GM18499 (cell line): ENCODE data around the gene RPL28.

Experiments
- ATAC-seq: cut with Tn5 transposase; IDR thresholded peaks from one replicate; pipeline ENCODE4 v1.9.1; 2021; ENCODE audit warnings: moderate number of reproducible peaks; ENCODE audit not compliant: insufficient read depth, unreplicated experiment

RPL28 gene

DNA sequence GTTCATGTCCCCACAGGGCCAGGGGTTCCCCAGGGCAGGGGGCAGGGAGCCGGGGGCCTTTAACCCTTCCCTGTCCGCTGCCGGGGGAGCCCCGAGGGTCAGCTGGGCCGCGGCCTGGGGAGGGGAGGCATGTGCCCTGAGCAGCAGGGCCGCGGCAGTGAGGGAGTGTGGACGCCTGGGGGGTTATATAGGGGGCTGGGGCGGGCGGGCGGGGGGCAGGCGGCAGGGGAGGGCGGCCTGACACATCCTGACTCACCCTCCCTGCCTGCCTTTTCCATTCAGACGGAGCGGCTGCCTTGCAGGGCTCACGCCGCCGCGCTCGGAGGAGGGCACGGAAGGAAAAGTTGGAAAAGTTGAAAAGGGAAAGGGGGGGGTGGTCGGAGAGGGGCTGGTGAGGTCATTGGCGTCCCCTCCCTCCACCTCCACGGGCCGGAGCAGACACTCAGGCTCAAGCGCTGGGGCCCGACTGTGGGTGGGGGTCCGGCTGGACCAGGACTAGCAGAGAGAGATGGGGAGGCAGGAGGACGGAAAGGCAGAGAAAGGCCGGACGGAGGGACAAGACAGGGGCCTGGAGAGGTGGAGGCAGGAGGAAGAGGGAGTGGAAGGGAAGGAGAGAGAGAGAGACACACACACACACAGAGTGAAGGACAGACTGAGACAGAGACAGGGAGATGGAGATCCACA lies 15.3 kb upstream of the RPL28 start, which contains the start of gene IL11:
TSS of gene IL11 (minus strand) at position 159 of the 684 bp plus-strand sequence. CDS start at position 6, 153 bp downstream.
- no peak for ATAC-seq

DNA sequence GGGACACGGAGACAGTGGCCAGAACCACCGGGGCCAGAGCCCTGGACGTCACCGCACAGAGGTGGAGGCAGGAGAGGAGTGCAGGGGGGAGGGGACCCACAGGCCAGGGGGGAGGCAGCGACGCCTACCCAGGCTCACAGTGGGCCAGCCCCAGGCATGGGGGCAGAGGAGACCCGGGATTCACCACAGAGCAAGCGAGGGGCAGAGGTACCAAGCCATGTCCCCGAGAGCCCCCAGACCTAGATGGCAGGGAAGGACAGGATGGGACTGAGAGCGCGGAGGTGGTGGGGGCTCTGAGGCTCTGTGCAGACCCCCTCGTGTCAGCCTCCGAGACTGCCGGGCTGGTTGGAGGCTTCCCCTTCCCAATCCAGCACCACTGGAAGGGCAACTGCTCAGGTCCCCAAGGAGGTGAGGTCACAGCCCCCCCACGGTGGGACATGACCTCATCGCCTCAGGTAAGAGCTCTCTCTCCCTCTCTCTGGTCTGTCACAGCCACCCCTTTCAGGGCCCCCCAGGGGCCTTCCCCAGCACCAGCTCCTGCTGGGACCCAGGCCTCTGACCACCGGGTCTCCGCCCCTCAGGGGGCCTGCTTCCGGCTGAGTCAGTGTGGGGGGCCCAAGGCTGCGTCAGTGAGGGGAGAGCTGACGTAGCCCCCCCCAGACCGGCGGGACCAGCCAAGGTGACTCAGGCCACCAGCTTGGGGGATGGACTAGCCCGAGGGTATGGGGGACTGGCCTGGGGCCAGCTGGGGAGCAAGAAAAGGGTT lies 13.2 kb upstream of the RPL28 start:
- no peak for ATAC-seq

DNA sequence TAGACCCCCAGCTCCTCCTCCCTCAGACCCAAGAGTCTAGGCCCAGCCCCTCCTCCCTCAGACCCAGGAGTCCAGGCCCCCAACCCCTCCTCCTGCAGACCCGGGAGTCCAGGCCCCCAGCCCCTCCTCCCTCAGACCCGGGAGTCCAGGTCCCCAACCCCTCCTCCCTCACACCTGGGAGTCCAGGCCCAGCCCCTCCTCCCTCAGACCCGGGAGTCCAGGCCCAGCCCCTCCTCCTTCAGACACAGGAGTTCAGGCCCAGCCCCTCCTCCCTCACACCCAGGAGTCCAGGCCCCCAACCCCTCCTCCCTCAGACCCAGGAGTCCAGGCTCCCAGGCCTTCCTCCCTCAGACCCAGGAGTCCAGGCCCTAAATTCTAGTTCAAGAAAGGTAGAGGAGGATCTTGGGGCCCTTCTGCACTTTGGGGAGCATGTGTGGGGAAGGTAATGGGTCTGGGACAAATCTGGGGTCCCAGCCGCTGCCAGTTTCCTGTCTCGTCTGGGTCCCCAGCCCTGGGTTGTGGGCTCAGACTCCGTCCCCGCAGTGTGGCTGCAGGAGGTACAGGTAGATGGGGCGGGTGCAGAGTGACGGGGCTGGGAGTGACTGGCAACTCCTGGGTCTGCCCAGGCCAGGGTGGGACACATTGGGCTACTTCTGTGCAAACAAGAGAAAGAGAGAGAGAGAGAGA lies 12.3 kb upstream of the RPL28 start:
- ATAC-seq = no peak

DNA sequence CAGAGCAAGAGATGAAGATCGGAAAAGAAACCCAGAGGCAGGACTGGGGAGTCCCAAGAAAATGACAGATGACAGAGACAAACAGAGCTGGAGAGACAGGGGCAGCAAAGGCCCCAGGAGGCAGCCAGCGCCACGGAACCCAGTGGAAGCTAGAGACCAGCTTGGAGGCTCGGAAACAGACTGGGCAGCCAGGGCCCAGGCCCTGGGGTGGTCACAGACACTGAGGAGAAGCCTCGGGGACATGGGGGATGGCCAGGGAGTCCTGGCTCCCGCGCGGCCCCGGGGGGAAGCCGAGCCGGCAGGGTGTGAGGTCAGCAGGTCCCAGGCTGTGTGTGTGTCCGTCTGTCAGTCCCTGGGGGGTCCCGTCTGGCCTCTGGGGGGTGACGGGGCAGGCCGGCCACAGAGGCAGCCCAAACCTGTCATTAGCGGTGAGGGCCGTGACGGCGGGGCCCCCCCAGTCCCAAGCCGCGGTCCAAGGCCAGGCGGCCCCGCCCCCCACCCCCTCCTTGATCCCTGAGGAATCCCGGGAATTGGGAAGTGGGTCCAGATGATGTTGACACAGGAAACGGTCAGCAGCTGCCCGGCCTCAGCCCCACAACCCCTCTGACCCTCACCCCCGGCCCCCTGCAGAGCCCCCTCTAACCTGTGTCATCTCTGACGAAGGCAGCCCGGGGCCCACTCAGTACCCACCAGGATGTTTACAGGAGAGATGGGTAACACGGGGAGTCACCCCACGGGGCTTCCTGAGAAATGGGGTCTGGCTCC lies 11.6 kb upstream of the RPL28 start:
- no peak for ATAC-seq

DNA sequence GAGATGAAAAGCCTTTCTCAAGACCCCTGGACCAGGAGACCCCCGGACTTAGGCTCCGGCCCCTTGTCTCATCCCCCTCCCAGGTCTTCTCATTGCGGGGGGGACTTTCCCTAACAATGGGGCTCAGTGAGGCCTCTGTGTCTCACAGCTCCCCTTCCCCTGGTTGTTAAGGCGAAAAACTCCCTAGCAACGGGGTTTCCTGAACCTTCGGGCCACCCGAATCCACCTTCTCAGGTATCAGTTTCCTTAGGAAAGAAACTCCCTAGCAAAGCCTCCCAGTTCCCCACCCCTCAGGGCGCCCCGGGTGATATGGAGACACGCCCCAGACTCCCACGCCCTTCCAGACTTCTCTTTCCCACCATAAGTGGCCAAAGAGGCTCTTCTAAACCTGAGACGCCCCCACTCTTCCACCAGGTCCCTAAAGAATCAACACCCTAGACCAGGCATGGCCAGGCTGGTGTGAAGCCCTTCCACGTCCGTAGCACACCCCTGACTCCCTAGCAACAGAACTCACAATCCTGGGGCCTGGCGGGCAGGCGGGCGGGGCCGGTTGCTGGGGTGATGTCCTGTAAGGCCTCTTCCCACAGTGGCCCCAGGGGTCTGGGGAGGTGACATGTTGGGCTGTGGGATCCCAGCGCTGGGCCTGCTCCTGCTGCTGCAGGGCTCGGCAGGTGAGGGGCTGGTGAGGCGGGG lies 9.3 kb upstream of the RPL28 start, which contains the start of gene TMEM190:
TSS of gene TMEM190 (plus strand) at position 586 of the 693 bp plus-strand sequence. CDS start at position 614, 28 bp downstream.
- ATAC-seq = no peak

DNA sequence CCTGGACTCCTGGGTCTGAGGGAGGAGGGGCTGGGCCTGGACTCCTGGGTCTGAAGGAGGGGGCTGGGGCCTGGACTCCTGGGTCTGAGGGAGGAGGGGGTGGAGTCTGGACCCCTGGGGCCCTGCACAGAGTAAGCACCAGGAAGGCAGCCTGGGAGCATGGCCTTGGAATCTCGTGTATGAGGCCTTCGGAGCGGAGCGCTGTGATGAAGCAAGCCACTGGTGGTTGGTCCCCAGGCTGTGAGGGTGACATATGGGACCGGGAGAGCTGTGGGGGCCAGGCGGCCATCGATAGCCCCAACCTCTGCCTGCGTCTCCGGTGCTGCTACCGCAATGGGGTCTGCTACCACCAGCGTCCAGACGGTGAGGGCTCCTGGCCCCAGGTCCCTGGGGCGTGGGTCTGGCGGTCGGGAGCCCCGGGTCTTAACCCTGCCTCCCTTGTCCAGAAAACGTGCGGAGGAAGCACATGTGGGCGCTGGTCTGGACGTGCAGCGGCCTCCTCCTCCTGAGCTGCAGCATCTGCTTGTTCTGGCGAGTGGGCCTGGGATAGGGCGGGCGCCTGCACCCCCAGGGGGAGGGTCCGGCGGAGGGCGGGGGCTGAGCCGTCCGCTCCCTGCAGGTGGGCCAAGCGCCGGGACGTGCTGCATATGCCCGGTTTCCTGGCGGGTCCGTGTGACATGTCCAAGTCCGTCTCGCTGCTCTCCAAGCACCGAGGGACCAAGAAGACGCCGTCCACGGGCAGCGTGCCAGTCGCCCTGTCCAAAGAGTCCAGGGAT lies 8.2 kb upstream of the RPL28 start:
- ATAC-seq = no peak

DNA sequence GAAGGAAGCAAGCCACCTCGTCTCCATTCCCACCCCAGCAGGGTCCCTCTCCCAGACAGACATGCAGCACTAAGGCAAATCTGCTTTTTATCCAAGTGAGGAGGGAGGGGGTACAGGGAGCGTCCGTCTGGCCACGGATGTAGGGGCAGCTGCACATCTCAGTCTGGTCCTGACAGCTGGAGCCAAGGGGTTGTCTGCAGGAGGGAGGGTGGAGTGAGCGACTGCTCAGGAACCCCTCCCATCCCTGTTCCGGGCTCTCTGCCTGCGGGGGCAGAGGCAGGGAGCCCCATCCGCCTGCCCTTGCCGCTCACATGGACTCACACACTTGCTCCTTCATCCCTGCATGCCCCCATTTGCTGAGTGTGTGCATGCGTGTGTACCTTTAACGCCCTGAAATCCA lies 6.6 kb upstream of the RPL28 start:
- no peak for ATAC-seq

DNA sequence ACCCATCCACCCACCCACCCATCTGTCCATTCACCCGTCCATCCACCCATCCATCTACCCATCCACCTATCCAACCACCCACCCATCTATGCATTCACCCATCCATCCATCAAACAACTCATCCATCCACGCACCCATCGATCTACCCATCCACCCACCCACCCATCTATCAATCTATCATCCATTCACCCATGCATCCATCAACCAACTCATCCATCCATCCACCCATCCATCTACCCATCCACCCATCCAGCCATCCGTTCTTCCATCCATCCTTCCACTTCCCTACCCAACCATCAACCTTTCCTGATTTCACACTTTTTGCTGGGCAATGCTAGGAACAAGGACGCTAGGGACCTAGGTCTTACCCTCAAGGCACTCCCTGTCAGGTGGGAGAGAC lies 3.7 kb upstream of the RPL28 start:
- ATAC-seq = no peak

DNA sequence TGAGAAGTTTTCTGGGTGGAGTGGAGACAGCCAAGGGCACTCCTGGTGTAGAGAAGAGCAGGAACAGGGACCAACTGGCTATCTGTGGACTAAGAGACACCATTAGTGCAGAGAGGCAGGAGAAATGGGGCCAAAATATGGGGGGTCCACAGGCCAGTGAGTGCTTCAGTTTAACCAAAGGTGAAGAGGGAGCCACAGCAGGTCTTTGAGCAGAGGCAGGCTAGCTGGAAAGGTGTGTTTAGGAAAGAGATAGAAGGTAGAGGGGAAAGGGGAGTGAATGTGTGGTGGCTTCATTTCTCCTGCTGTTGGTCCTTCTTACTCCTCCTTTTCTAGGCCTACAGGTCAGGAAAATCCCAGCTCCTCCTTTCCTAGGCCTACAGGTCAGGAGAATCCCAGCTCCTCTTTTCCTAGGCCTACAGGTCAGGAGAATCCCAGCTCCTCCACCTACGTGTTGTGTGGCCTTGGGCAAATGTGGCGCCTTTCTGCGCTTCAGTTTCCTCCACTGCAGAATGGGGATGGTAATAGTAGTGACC lies 3.1 kb upstream of the RPL28 start:
- no peak for ATAC-seq

DNA sequence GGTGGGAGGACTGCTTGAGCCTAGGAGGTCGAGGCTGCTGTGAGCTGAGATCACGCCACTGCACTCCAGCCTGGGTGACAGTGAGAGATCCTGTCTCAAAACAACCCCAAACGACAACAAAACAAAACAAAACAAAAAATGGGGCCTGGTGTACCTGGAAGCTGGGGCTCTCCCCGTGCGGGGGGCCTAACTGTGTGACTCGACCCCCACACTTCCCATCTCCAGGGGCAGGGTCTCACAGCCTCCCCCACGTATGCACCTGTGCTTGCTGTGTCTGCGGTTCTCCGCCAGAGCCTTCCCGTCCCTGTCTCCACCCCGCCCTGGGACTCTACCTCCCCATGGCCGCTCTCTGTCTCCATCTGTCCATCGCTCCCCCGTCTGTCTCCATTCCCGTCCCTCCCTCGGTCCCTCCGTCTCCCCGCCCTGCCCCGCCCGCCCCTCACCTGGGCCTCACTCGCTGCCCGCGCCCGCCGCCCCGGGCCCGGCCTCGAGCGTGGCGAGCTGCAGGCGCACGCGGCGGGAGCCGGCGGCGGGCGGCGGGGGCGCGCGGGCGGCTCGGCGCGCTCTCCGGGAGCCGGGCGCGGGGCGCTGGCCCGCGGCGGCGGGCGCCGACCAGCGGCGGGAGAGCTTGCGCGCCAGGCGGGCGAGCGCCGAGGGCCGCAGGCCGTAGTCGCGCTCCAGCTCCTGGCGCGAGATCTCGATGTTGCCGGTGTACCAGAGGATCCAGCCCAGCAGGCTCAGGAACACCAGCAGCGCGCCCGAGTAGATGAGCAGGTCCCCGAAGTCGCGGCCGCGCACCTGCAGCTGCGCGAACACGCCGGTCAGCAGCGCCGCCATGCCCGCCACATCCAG lies 2.2 kb upstream of the RPL28 start:
- ATAC-seq = no peak

DNA sequence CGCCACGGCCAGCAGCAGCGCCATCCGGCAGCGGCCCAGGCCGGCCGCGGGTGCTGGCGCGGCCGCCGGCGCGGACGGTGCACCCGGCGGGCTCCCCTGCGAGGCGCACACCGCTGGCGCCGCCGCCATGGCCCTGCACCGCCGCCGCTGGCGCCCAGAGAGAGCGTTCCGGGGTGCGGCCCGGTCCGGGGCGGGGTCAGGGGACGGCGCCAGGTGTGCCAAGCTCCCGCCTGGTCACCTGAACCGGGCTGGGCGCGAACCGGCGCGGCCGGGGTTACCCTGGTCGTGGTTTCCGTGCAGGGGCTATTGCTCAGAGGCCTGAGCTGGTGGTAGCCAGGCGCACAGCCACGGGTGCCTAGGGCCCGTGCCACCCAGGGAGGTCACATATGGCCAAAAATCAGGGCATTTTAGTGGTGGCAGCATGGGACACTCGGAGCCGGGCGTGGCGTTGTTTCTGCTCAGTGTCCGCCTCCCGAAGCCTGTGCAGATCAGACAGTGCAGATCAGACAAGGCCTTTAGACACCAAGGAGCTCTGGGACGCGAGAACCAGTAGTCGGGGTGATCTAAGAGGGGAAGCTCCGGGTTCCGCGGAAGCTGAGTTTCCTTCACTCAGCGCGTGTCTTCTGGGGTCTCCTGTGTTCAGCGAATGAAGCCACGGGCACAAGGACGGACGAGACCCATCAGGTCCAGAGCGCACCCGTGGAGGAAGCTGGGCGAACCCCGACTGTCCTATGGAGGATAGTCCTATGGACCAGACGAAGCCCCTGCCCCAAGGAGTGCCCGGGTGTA lies 1.4 kb upstream of the RPL28 start, which contains the start of gene TMEM238:
TSS of gene TMEM238 (minus strand) at position 162 of the 789 bp plus-strand sequence. CDS start at position 129, 33 bp downstream.
- ATAC-seq = no peak

DNA sequence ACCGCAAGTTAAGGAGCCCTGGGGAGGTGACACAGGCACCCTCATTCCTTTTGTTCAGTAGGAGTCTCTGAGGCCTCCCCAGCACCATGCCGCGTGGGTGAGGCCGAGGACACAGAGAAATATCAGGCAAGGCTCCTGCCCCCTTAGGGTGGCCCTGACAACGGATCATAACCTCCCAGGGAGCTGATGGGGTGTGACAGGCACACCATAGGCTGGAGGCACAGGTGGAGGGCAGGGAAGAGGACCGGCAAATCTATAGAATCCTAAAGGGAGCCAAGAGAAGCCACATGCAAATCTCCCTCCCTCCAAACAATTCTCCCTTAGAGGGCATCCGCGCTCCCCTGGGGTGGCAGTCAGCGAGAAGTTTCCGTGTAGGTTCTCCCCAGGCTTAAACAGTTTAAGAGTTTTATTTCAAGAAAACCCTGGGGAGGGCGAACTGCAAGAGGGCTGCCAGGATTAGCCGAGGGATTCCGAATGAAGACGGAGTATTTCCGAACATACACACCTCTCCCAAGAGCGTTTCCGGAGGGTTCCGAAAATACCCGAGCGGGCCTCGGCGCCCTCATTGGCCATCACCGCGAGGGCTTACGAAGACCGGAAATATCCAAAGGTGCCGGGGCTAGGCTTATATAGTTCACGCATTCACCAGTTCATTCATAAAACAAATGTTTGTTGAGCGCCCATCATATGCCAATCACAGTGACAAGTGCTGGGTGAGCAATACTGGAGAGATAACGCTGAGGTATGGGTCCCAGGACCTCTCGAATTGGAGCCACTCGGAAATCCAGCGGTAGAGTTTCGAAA lies 610 bp upstream of the RPL28 start:
- peak; percentile 26 for ATAC-seq

DNA sequence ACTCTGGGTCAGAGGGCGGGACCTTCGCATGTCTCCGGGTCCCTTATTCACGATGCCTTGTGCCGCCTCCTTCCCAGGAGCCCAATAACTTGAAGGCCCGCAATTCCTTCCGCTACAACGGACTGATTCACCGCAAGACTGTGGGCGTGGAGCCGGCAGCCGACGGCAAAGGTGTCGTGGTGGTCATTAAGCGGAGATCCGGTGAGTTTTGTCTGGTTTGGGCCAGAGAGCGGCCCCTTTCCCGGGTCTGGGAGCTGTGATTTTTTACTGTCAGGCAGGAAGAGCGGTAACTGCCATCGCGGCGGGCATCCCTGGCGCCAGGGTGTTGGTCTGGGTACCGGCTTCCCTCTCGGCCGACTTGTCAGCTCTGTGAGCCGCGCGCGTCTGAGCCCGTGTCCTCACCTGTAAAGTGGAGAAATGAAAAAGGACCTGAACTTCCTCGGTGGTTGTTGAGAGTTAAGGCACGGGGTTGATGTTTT lies 800 bp downstream of the RPL28 start:
- ATAC-seq = no peak

DNA sequence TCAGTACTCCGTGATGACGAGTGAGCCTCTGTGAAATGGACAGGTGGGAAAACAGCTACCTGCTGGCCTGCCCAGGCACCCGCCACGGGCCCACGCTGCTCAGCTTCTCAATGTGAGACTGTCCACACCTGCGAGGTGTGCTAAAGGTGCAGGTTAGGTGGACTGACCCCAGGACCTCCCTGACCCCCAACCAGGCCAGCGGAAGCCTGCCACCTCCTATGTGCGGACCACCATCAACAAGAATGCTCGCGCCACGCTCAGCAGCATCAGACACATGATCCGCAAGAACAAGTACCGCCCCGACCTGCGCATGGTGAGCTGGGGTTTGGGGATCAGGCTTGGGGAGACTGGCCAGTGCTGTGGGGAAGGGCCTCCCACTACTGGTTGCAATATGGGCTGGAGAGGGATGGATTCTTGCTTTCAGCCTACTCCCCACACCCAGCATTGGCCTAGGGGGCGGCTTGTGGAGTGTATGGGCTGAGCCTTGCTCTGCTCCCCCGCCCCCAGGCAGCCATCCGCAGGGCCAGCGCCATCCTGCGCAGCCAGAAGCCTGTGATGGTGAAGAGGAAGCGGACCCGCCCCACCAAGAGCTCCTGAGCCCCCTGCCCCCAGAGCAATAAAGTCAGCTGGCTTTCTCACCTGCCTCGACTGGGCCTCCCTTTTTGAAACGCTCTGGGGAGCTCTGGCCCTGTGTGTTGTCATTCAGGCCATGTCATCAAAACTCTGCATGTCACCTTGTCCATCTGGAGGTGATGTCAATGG lies 2.2 kb downstream of the RPL28 start:
- ATAC-seq = no peak
